Fibroblast of lung (primary cell): ENCODE results near the gene UROC1. TPM values are rescaled to one million over a fixed set of nuclear protein-coding genes. Genes with fewer than 3 reads are reported as not detected.
A peak's percentile ranks its signal among the peaks of the same experiment; 100 is the strongest.

Experiments used
- DNase-seq, 2 donors: peaks; one replicate each; pipeline versions ENCODE4 v3.0.0 to v3.0.0-alpha.2; 2010; ENCODE audit warnings: low read depth in 2 of 2
- H2AFZ ChIP-seq: 2 replicates; pipeline ENCODE4 v1.5.1; 2012; ENCODE audit warnings: low read length, control low read depth, inconsistent platforms
- H3K27ac ChIP-seq: 2 replicates; pipeline ENCODE4 v1.5.1; 2011; ENCODE audit warnings: low read length, control low read depth; ENCODE audit not compliant: insufficient read depth
- H3K27me3 ChIP-seq: 2 replicates; pipeline ENCODE4 v1.5.1; 2011; ENCODE audit warnings: mild to moderate bottlenecking, low read length; ENCODE audit not compliant: control insufficient read depth, insufficient read depth
- H3K36me3 ChIP-seq: 2 replicates; pipeline ENCODE4 v1.5.1; 2011; ENCODE audit warnings: low read length; ENCODE audit not compliant: control insufficient read depth, insufficient read depth
- H3K4me1 ChIP-seq: 2 replicates; pipeline ENCODE4 v1.5.1; 2011; ENCODE audit warnings: low read length; ENCODE audit not compliant: control insufficient read depth, insufficient read depth; ENCODE audit errors: extremely low read depth
- H3K4me2 ChIP-seq: 2 replicates; pipeline ENCODE4 v1.5.1; 2011; ENCODE audit warnings: low read length, control low read depth; ENCODE audit not compliant: insufficient read depth; ENCODE audit errors: extremely low read depth
- H3K4me3 ChIP-seq, 4 experiments: fragments of 200-600 bp in 1 of 4; sonication (generic) in 1 of 4; replicated peaks in 1 of 4; 2 replicates each; pipeline ENCODE4 v1.5.1; 2011 to 2016; ENCODE audit warnings: low read length in 4 of 4, low read depth in 3 of 4, mild to moderate bottlenecking in 3 of 4, control low read depth in 2 of 4, inconsistent platforms in 1 of 4, mixed read lengths in 1 of 4; ENCODE audit not compliant: insufficient read depth in 1 of 4; ENCODE audit errors: control extremely low read depth in 1 of 4
- H3K79me2 ChIP-seq: 2 replicates; pipeline ENCODE4 v1.5.1; 2012; ENCODE audit warnings: mild to moderate bottlenecking, low read length, inconsistent platforms; ENCODE audit not compliant: control insufficient read depth, insufficient read depth
- H3K9ac ChIP-seq: 2 replicates; pipeline ENCODE4 v1.5.1; 2011; ENCODE audit warnings: mild to moderate bottlenecking, low read length, control low read depth; ENCODE audit not compliant: insufficient read depth
- H3K9me3 ChIP-seq: 2 replicates; pipeline ENCODE4 v1.5.1; 2012; ENCODE audit warnings: low read depth, low read length; ENCODE audit not compliant: control insufficient read depth, insufficient read depth
- H4K20me1 ChIP-seq: 2 replicates; pipeline ENCODE4 v1.5.1; 2011; ENCODE audit warnings: low read length; ENCODE audit not compliant: control insufficient read depth, insufficient read depth; ENCODE audit errors: extremely low read depth
- EZH2 ChIP-seq: IDR thresholded peaks from 2 replicates; pipeline ENCODE4 v1.5.1; 2012; ENCODE audit warnings: low read length, control low read depth, mild to moderate bottlenecking; ENCODE audit errors: missing control alignments
- polyA plus RNA-seq, 2 donors: library from polyadenylated mRNA; depleted of rRNA in 1 of 2; stranded (reverse) in 1 of 2; unstranded in 1 of 2; fragments of >200 nt; gene quantifications; 2 replicates each; pipeline ENCODE4 v1.2.1, GENCODE V29; 2011 to 2012; ENCODE audit warnings: missing spikeins in 1 of 2
- total RNA-seq: library from RNA; depleted of rRNA; stranded (reverse); fragments of >200 nt; gene quantifications from 2 replicates; pipeline ENCODE4 v1.2.1, GENCODE V29; 2014
- TF ChIP-seq, protein P1 (sequence below), 2 donors: IDR thresholded peaks in 1 of 2; conservative IDR thresholded peaks in 1 of 2; 1 replicate in 1 of 2; 2 replicates in 1 of 2; pipeline ENCODE4 v1.5.1; 2011 to 2012; ENCODE audit warnings: low read length in 2 of 2, control low read depth in 1 of 2, inconsistent platforms in 1 of 2, low read depth in 1 of 2, mild to moderate bottlenecking in 1 of 2

Gene UROC1
- total and polyA plus RNA-seq, 2 donors (not counting 1 experiment from before 2014, with no cell fraction given): not detected

- no peak overlapping the region for H3K4me2 ChIP-seq
- H3K36me3 ChIP-seq: peaks cover 2% of the 10 kb centered on the region
- no peaks in the 10 kb centered on the region for H3K79me2 ChIP-seq
- H3K9me3 ChIP-seq: no peaks in the 10 kb centered on the region
- TF ChIP-seq, protein P1, sequence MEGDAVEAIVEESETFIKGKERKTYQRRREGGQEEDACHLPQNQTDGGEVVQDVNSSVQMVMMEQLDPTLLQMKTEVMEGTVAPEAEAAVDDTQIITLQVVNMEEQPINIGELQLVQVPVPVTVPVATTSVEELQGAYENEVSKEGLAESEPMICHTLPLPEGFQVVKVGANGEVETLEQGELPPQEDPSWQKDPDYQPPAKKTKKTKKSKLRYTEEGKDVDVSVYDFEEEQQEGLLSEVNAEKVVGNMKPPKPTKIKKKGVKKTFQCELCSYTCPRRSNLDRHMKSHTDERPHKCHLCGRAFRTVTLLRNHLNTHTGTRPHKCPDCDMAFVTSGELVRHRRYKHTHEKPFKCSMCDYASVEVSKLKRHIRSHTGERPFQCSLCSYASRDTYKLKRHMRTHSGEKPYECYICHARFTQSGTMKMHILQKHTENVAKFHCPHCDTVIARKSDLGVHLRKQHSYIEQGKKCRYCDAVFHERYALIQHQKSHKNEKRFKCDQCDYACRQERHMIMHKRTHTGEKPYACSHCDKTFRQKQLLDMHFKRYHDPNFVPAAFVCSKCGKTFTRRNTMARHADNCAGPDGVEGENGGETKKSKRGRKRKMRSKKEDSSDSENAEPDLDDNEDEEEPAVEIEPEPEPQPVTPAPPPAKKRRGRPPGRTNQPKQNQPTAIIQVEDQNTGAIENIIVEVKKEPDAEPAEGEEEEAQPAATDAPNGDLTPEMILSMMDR (conservative IDR thresholded peaks at IDR 0.05 in 1 of 2, IDR thresholded peaks at IDR 0.05 in 1 of 2; ENCODE audit: low read depth in 1 of 2, low read length in 2 of 2): no peak
- TF ChIP-seq EZH2: no peak
- H3K27me3 ChIP-seq: no peaks in the 10 kb centered on the region
- no peak overlapping the region for H3K27ac ChIP-seq
- no peaks in the 10 kb centered on the region for H3K4me1 ChIP-seq
- H4K20me1 ChIP-seq: no peaks in the 10 kb centered on the region
- H3K9ac ChIP-seq: no peak overlapping the region
- H2AFZ ChIP-seq: no peak overlapping the region
- DNase-seq: no peak
- no peak overlapping the region for H3K4me3 ChIP-seq
Measured at GRCh38 chr3:126433105-126433430, 84.5 kb downstream of the UROC1 start.

DNA sequence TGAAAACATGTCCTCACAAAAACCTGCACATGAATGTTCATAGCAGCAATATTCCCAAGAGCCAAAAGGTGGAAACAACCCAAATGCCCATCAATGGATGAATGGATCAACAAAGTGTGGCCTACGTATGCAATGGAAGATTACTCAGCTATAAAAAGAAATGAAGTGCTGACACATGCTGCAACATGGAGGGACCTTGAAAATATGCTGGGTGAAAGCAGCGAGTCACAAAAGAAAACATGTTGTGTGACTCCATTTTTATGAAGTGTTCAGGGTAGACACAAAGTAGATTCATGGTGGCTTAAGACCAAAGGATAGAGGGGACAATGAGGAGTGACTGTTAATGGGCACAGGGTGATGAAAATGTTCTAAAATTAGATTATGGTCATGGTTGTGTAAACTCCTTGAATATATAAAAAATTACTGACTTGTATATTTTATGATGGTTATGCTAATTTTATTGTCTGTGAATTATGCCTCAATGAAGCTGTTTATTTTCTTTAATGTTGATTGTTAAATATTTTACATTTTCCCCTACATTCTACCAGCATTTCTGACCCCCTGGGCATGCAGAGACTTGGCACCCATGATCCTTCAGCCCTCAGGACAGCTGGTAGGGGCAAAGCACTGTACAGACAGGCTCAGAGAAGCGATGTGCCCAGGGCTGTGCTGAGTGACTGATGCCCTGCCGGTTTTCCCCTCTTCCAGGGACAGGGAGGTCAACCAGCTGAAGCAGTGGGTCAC lies 85.0 kb downstream of the UROC1 start:
- Histone ChIP-seq H3K4me2 (no peak overlapping the region), H3K4me1 (no peaks in the 10 kb centered on the region), H2AFZ (no peak overlapping the region), H3K27me3 (no peaks in the 10 kb centered on the region), H4K20me1 (no peaks in the 10 kb centered on the region), H3K79me2 (no peaks in the 10 kb centered on the region), H3K9me3 (no peaks in the 10 kb centered on the region), H3K9ac (no peak overlapping the region), H3K27ac (no peak overlapping the region), H3K36me3 (peaks cover 2% of the 10 kb centered on the region), H3K4me3 (no peak overlapping the region)
- DNase-seq: peak; percentile 12 to 18
- TF ChIP-seq, protein P1 (conservative IDR thresholded peaks at IDR 0.05 in 1 of 2, IDR thresholded peaks at IDR 0.05 in 1 of 2; ENCODE audit: low read depth in 1 of 2, low read length in 2 of 2): no peak
- TF ChIP-seq EZH2: no peak

Other genes starting within 250 kb of the UROC1 start
- 4.1 and 6.4 TPM in 2 replicates for gene KLF15, start 160.4 kb downstream of the UROC1 start, total RNA-seq
- 0.15 and 1.0 TPM in 2 replicates for gene KLF15, start 160.4 kb downstream of the UROC1 start, polyA plus RNA-seq
- gene CFAP100, start 122.9 kb downstream of the UROC1 start, total RNA-seq: not detected in 2 replicates
- not detected in 2 replicates for gene CFAP100, start 122.9 kb downstream of the UROC1 start, polyA plus RNA-seq
- 16.4 and 17.8 TPM in 2 replicates for gene ZXDC, start 41.9 kb downstream of the UROC1 start, total RNA-seq
- 5.9 and 6.2 TPM in 2 replicates for gene ZXDC, start 41.9 kb downstream of the UROC1 start, polyA plus RNA-seq
- gene CHST13, start 6.4 kb upstream of the UROC1 start, total RNA-seq: under 0.01 TPM in 2 replicates
- not detected in 2 replicates for gene CHST13, start 6.4 kb upstream of the UROC1 start, polyA plus RNA-seq
- not detected in 2 replicates for gene C3orf22, start 41.2 kb upstream of the UROC1 start, total RNA-seq
- gene C3orf22, start 41.2 kb upstream of the UROC1 start, polyA plus RNA-seq: not detected in 2 replicates
- 8.8 and 10.3 TPM in 2 replicates for gene TXNRD3, start 137.4 kb upstream of the UROC1 start, total RNA-seq
- gene TXNRD3, start 137.4 kb upstream of the UROC1 start, polyA plus RNA-seq: 4.9 and 5.2 TPM in 2 replicates
- 9.5 and 11.1 TPM in 2 replicates for gene CHCHD6, start 186.5 kb upstream of the UROC1 start, total RNA-seq
- gene CHCHD6, start 186.5 kb upstream of the UROC1 start, polyA plus RNA-seq: 9.5 and 13.0 TPM in 2 replicates